ENCODE measurements around the gene B4GALNT4.
"Not testable (repeated sequence)": the region's sequence is repeated elsewhere in the genome, so short reads cannot be mapped to it uniquely, and the experiment has no call there.

Gene B4GALNT4

GRCh38 chr11:377174-377865 lies 8.0 kb downstream of the B4GALNT4 start:
- no peak for DNase-seq

- DNase-seq, result no peak
These were observed 8.7 kb downstream of the B4GALNT4 start for GRCh38 chr11:377883-378500.

- DNase-seq, result no peak
These were observed 10.2 kb downstream of the B4GALNT4 start for GRCh38 chr11:379205-380094.

DNA sequence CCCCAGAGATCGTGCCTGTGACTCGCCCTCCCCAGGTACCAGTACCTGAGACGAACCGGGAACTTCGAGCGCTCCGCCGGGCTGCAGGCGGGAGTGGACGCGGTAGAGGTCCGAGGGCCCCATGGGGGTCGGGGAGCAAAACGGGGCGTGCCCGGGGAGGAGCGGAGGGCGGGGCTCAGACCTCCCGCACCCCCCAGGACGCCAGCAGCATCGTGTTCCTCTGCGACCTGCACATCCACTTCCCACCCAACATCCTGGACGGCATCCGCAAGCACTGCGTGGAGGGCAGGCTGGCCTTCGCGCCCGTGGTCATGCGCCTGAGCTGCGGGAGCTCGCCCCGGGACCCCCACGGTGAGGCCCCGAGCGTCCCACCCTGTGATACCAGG lies 10.8 kb downstream of the B4GALNT4 start:
- no peak for DNase-seq

DNA sequence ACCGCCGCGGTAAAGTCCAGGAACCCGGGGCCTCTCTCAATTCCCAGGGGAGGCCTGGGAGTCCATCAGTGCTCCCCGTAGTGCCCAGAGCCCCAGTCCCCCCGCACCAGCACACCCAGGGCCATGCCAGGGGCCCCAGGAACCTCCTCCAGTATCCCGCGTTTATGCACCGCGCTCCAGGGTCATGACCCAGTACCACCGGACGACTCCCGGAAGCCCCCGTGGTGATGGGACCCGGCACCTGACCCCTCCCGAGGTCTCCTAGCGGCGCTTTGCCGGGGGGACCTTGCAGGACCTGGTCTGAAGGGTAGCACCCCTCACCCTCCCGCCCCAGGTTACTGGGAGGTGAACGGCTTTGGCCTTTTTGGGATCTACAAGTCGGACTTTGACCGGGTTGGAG lies 11.2 kb downstream of the B4GALNT4 start:
- DNase-seq, result no peak

- DNase-seq, result no peak
These were observed 11.7 kb downstream of the B4GALNT4 start for GRCh38 chr11:380996-381395.

GRCh38 chr11:381501-382072 lies 12.3 kb downstream of the B4GALNT4 start:
- no peak for DNase-seq

GRCh38 chr11:382081-382629 lies 12.9 kb downstream of the B4GALNT4 start:
- no peak for DNase-seq

DNA sequence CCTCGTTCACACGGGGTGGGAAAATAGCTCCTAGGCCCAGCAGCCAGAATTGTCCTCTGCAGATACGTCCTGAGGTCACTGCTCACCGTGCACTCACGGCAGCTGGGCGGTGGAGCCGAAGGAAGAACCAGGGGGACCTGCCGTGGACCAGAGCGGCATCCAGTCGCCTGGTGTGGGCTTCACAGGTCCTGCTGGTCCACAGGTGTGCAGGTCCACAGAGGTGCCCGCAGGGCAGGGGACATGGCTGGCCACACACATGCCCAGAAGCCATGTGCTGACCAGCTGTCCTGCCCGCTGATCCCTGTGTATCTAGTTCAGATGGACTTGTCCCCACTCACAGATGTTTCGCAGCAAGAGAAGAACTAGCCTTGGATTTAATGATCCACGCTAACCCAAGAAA lies 14.1 kb downstream of the B4GALNT4 start:
- DNase-seq, result no peak

- no peak for DNase-seq
These were observed 15.2 kb downstream of the B4GALNT4 start for GRCh38 chr11:384511-384910.

DNA sequence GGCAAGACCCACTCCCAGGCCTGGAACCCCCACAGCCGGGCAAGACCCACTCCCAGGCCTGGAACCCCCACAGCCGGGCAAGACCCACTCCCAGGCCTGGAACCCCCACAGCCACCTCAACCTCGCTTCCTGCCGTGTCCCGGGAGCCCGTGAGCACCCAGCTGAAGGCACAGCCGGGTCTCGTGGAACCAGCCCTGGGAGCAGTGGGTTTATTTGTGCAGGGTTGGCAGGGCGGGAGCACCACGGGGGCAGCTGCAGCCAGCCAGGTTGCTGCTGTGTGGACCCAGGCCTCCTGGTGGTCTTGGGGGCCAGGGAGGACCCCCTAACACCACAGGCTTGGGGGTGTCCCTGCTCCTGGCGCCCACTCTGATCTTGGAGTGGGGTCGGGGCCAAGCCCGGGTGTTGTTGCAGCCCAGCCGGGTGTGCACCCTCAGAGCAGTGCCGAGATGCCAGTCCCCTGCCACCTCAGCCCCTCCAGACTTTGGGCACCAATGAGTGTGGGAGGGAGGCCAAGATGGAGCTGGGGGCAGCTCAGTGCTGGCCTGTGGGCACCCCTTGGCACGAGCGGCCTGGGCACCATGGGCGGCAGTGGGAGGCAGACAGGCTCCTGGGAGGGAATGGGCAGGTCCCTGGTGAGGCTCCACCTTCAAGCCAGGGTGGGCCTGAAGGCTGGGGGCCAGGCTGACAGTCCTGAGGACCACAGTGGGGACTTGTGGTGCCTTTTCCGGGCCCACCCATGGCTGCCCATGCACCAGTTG lies 16.5 kb downstream of the B4GALNT4 start:
- no peak for DNase-seq

- no peak for DNase-seq
These were observed 17.2 kb downstream of the B4GALNT4 start for GRCh38 chr11:386483-386882.

DNA sequence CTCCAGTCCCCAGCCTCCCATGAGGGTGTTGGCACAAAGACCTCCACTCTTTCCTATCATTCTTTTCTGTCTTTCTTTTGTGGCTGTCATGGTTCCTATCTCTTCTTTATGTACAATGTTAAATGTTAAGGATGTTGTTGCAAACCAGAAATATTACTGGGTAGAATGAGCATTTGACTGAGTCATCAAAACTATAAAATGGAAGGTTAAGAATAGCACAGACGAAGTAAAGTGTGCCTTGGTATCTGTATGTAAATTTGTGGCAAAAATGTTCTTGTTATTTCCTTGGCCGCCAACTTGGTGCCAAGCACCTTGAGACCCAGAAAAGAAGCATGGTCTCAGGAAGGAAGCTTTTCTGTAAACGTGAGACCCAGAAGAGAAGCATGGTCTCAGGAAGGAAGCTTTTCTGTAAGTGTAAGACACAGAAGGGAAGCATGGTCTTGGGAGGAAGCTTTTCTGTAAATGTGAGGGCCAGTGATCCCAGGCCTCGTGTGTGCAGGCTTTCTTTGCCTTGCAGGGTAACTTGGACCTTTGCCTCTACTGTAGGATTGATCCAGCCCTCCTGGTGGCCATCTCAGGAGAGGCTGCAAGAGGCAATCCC lies 18.0 kb downstream of the B4GALNT4 start:
- DNase-seq, result no peak

- not testable (repeated sequence) for DNase-seq
These were observed 20.1 kb downstream of the B4GALNT4 start for GRCh38 chr11:389369-389768.

DNA sequence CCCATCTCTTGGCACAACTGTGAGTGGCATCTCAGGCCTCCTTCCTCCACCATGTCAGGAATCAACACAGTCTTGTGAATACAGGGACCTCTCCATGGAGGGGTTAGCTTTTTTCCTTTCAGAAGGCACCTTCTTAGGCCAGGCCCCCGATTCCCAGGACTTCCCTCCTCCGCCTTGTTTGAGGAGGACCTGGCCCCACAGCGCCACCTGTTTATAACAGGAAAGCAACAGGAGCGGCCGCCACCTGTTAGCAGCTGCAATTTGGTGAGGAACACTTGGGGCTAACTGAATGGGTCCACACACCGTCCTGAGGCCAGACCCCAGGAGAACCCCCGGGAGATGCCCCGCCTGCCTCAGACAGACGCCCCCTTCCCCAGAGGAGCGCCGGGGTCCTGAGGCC lies 20.9 kb downstream of the B4GALNT4 start:
- DNase-seq, result no peak

GRCh38 chr11:391117-392017 lies 22.1 kb downstream of the B4GALNT4 start:
- DNase-seq, result no peak

GRCh38 chr11:392102-392777 lies 22.9 kb downstream of the B4GALNT4 start:
- no peak for DNase-seq

DNA sequence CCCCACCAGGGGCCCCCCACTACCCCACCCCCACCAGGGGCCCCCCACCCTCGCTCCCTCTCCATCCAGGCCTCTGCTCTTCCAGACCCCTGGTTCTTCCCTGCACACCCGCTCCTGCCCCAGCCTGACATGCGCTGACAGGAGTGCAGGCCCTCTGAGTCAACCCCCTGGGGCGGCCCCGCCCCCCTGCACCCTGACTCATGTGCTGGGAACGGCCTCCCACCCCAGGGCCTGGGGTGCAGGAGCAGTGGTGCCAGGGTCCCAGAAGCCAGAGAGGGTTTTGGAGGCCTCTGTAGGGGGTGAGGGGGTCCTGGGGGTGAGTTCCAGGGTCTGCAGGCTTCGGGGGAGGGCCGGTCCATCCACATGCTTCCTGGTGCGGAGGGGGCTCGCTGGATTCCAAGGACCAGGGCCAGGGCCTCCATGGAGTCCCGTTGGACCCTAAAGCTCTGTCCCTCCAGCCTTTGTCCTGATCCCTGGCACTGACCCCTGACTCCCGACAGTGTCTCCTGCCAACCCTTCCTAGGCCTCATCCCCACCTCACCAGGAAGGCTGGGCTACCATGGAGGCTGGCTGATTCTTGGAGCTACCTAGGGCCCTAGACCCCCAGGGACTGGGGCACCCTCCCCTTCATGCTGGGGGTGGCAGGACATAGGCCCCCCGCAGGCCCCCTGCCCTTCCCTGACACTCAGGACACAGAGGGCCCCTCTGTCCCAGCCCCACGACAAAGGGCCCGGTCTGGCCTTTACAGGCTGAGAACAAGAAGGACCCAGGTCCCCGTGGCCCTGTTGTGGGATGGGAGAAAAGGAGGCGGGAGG lies 24.1 kb downstream of the B4GALNT4 start:
- no peak for DNase-seq
